Panc1 (cell line): ENCODE results near the gene FSTL4. TPM values are rescaled to one million over a fixed set of nuclear protein-coding genes. Genes with fewer than 3 reads are reported as not detected.

ENCODE experiments used
- ATAC-seq: fragments of 200-7000 bp; cut with Tn5 transposase; 2 replicates; pipeline ENCODE4 v1.9.1; 2020; ENCODE audit warnings: mild to moderate bottlenecking, moderate library complexity
- BruUV-seq: library from RNA; stranded (reverse); fragments of 400-500 nt; replicated peaks from 2 replicates; lab custom pipeline; 2021; lab: Mats Ljungman, UMichigan
- CTCF ChIA-PET: fragments of 300-600 bp; sonication (Branson Sonifier 250); formaldehyde crosslinking; loops from one replicate; lab custom pipeline; 2022; ENCODE audit warnings: antibody characterized with exemption; lab: Charles Lee
- POLR2A ChIA-PET: fragments of 300-600 bp; sonication (Branson Sonifier 250); formaldehyde crosslinking; loops from one replicate; lab custom pipeline; 2022; ENCODE audit warnings: antibody characterized with exemption; lab: Charles Lee
- DNase-seq: peaks from one replicate; pipeline ENCODE4 v3.0.0-alpha.2; 2010; ENCODE audit warnings: low read depth, low spot score
- H3K27ac ChIP-seq: 2 replicates; pipeline ENCODE4 v1.5.1; 2011; ENCODE audit warnings: mild to moderate bottlenecking, low read length, inconsistent platforms
- H3K27me3 ChIP-seq: fragments of 200-500 bp; sonication (Bioruptor generic); 2 replicates; pipeline ENCODE4 v1.6.0; 2014; ENCODE audit warnings: low read length, inconsistent platforms; ENCODE audit not compliant: control insufficient read depth, insufficient read depth
- H3K36me3 ChIP-seq: fragments of 200-500 bp; sonication (Bioruptor generic); 2 replicates; pipeline ENCODE4 v1.5.1; 2014; ENCODE audit warnings: inconsistent platforms, mild to moderate bottlenecking, low read length, moderate library complexity; ENCODE audit not compliant: control insufficient read depth, insufficient read depth
- H3K4me1 ChIP-seq: 2 replicates; pipeline ENCODE4 v1.5.1; 2011; ENCODE audit warnings: inconsistent platforms, mild to moderate bottlenecking, low read length, moderate library complexity; ENCODE audit not compliant: control insufficient read depth, insufficient read depth
- H3K4me3 ChIP-seq, 2 experiments: 2 replicates each; pipeline ENCODE4 v1.5.1; 2011 to 2012; ENCODE audit warnings: low read depth in 2 of 2, low read length in 2 of 2, mild to moderate bottlenecking in 2 of 2, inconsistent platforms in 1 of 2, moderate library complexity in 1 of 2
- H3K9me3 ChIP-seq: fragments of 200-500 bp; sonication (Bioruptor generic); 2 replicates; pipeline ENCODE4 v1.5.1; 2014; ENCODE audit warnings: low read depth, mild to moderate bottlenecking, inconsistent platforms, low read length, moderate library complexity; ENCODE audit not compliant: control insufficient read depth, insufficient read depth
- CTCF ChIP-seq: fragments of 450-650 bp; IDR thresholded peaks from 2 replicates; pipeline ENCODE4 v1.5.1; 2017; ENCODE audit warnings: mild to moderate bottlenecking
- POLR2AphosphoS5 ChIP-seq: IDR thresholded peaks from 2 replicates; pipeline ENCODE4 v1.6.1; 2012; ENCODE audit warnings: mild to moderate bottlenecking, low read depth, low read length, moderate library complexity
- REST ChIP-seq, 2 experiments: IDR thresholded peaks; 2 replicates each; pipeline ENCODE4 v1.6.1; 2011 to 2012; ENCODE audit warnings: low read depth in 2 of 2, control low read depth in 1 of 2, low read length in 1 of 2, mild to moderate bottlenecking in 1 of 2, moderate library complexity in 1 of 2; ENCODE audit not compliant: insufficient read depth in 1 of 2
- SIN3A ChIP-seq: IDR thresholded peaks from 2 replicates; pipeline ENCODE4 v1.6.1; 2012; ENCODE audit warnings: low read depth, mild to moderate bottlenecking, low read length, moderate library complexity, borderline replicate concordance; ENCODE audit not compliant: insufficient read depth
- TCF7L2 ChIP-seq: IDR thresholded peaks from 2 replicates; pipeline ENCODE4 v1.6.1; 2011; ENCODE audit warnings: mild to moderate bottlenecking, low read depth, low read length, inconsistent platforms
- in situ Hi-C: cut with HindIII; loops from 2 replicates; pipeline ENCODE4 v1.10.0; 2016; ENCODE audit warnings: low sequenced_read_pairs, low pct_unique_long_range_greater_than_20kb
- intact Hi-C: fragments of 100-400 bp; cut with micrococcal nuclease; formaldehyde crosslinking; loops from one replicate; pipeline ENCODE4 v1.10.0; 2022; ENCODE audit not compliant: unreplicated experiment
- total RNA-seq: library from RNA; stranded (reverse); gene quantifications from one replicate; pipeline ENCODE4 v1.2.1, GENCODE V29; 2021; ENCODE audit not compliant: unreplicated experiment

The FSTL4 gene
- total RNA-seq, 1 experiment from 2014 or later: 0.18 TPM

- Histone ChIP-seq H3K4me1 (no peaks in the 10 kb centered on the region), H3K36me3 (no peaks in the 10 kb centered on the region), H3K27me3 (no peaks in the 10 kb centered on the region), H3K27ac (no peak overlapping the region), H3K4me3 (no peak overlapping the region), H3K9me3 (no peaks in the 10 kb centered on the region)
- CTCF ChIA-PET: no interaction called here
- intact Hi-C loops: no loop called here
- DNase-seq (no peak), ATAC-seq (no peak)
- in situ Hi-C loops: no loop called here
- BruUV-seq: no TSS peak
- TF ChIP-seq TCF7L2 (no peak), REST (IDR thresholded peaks at IDR 0.05; ENCODE audit: insufficient read depth in 1 of 2, low read depth in 2 of 2, low read length in 1 of 2) (no peak), SIN3A (no peak), CTCF (no peak), POLR2AphosphoS5 (no peak)
- POLR2A ChIA-PET: no interaction called here
Observed at GRCh38 chr5:133317558-133317957, 294.8 kb downstream of the FSTL4 start.

DNA sequence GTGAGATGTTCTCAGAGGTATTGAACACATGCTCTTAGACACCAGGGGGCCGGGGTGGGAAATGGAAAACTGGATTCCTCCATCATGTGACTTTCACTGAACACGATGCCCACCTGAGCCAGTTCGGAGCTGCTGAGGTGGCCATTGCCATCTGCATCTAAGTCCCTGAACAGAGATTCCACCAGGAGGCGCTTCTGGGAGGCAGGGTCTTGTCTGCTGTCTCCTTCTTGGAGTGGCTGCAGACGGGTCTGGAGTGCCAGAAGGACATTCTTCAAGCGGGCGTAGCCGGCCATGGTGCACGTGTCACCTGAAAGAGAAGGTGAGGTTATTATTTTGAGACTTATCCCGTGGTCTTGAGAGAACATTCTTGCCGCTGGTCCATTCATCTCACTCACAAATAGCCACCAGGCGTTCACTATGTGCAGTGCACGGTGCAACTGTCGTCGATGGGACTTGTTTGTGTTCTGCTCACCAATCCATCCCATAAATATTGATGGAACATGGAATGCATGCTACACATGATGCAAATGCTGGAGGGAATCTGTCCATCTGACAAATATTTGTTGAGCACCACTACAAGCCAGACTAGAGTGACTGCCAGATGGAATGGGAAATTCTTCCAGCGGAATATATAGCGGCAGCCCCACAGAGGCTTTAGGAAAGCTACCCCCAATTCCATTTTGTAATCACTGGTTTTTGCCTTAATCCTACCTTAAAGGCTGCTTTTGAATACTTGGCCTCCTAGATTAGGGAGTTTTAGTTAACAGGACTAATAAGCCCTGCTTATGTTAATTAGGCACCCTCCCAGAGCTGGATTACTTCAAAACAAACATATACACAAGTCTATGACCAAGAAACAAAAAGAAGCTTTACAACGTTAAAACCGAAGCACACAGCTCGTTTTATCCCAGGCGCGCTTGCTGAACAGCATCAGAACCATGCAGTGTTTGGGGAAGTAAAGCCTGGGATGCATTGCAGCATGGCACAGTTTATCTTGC is 295.7 kb downstream of the FSTL4 start:
- DNase-seq (no peak), ATAC-seq (peak; percentile 60; the same call in 1 of the 2 replicates)
- no peak overlapping the region for H3K27ac ChIP-seq
- in situ Hi-C loops (no loop called here), intact Hi-C loops (no loop called here)
- no peak overlapping the region for H3K4me3 ChIP-seq
- H3K36me3 ChIP-seq: no peaks in the 10 kb centered on the region
- TF ChIP-seq POLR2AphosphoS5: no peak
- peak; percentile 63; the same call in 1 of the 2 replicates for TF ChIP-seq CTCF
- no peak for TF ChIP-seq TCF7L2
- no peak for TF ChIP-seq REST (IDR thresholded peaks at IDR 0.05; ENCODE audit: insufficient read depth in 1 of 2, low read depth in 2 of 2, low read length in 1 of 2)
- no peaks in the 10 kb centered on the region for H3K4me1 ChIP-seq
- no peaks in the 10 kb centered on the region for H3K9me3 ChIP-seq
- ChIA-PET CTCF (no interaction called here), POLR2A (no interaction called here)
- BruUV-seq: no TSS peak
- H3K27me3 ChIP-seq: no peaks in the 10 kb centered on the region; the same call in 1 of the 2 replicates
